Non-pigmented ciliary epithelial cell (primary cell): ENCODE data around the gene PRAMEF6.
"Not testable (repeated sequence)": the region's sequence is repeated elsewhere in the genome, so short reads cannot be mapped to it uniquely, and the experiment has no call there.

Experiments used
- DNase-seq: peaks from one replicate; pipeline ENCODE4 v3.0.0-alpha.2; 2010; ENCODE audit warnings: low read depth

The PRAMEF6 gene

DNA sequence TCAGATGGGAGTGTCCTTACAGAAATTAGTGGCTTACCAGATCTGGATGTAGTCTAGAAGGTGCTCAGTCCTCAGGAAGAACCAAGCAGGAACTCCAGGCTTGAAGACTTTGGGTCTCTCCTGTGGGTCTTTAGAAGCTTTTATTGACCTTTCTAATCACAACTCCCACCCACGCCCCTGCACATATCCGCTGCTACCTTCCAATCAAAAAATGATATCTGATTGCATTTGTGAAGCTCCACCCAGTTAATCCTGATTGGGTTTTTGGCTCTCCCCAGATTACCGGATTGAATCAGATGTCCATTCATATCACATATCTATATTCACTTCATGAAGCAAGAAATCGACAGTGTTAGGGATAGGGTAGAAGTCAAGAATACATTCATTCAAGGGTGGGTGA lies at the start of gene PRAMEF6:
Gene PRAMEF6, minus strand, starts transcription at position 101 of the 400 bp plus-strand sequence. CDS start 5,062 bp downstream, outside the sequence.
- DNase-seq, result not testable (repeated sequence)

DNA sequence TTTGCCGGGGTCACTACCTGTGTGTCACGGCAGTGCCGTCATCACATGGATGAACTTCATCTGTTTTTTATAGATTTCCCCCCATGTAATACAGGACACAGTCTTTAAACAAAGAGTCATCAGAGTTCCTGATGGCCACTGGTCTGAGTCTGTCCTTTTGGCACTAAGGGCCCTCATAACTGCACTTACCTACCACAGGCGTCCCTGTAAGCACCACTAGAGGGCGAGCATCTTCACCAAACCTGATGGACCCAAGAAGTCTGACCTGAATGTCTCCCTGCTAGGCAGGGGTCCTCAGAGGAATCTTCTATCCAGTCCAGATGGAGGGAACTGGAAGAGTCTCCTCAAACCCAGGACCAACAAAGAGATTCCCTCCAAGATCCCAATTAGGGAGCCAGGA lies 23.0 kb downstream of the PRAMEF6 start:
- DNase-seq, result not testable (repeated sequence)

DNA sequence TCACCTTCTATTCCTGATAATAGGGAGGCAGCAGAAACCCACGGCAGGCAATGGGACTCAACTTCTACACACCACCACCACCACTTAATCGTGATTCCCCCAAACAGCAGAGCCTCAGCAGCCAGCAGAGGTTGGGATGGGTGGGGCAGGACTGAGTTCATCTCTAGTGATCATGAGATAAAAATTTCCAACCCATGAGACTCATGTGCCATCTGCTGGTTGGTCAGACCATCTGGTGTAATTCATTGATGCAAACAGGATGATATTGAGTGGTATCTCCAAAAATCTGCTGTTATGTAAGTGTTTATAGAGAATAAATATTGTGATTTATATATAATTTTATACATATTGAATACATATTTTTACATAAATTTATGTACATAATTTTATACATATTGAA lies 25.6 kb downstream of the PRAMEF6 start:
- not testable (repeated sequence) for DNase-seq

DNA sequence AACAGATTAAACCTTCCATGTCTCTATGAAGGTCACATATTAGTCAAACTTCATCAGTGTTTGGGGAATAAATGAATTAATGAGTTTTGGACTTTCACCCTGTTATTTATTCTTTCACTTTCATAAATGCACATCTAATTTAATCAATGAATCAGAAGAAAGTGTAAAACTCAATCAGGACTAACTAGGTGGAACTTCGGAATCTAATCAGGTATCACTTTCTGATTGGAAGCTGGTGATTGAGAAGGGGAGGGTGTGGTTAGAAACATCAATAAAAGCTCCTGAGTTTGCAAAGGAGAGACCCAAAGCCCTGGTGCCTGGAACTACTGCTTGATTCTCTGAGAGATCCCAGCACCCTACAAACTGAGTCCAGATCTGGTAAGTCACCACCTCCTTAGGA lies 31.1 kb downstream of the PRAMEF6 start, which contains the start of gene PRAMEF7:
Gene PRAMEF7, plus strand, starts transcription at position 301 of the 400 bp plus-strand sequence. CDS start 1,083 bp downstream, outside the sequence.
- DNase-seq, result not testable (repeated sequence)

DNA sequence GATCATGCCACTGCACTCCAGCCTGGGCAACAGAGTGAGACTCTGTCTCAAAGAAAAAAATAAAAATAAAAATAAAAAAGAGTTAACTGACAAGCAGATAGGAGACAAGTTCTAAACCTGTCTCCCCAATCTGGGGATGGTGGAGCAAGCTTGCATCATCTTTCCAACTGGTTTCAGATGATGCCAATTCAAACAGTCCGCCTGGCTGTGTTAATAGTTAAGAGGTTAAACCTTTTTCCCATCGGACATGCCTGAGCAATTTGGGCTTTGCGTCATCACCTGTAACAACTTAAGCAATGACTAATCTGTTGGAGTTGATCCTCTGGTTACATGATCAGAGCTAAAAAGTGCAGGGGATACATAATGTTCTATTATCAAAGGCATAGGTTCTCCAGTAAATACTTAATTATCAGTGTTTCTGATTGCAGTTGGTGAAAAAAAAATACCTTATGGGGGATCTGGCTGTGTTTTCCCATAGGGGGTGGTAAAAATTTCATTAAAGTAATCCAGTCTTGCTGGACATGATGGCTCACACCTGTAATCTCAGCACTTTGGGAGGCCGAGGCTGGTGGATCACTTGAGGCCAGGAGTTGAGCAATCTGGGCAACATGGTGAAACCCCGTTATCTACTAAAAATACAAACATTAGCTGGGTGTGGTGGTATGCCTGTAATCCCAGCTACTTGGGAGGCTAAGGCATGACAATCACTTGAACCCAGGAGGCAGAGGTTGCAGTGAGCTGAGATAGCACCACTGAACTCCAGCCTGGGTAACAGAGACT lies 43.4 kb downstream of the PRAMEF6 start:
- not testable (repeated sequence) for DNase-seq

DNA sequence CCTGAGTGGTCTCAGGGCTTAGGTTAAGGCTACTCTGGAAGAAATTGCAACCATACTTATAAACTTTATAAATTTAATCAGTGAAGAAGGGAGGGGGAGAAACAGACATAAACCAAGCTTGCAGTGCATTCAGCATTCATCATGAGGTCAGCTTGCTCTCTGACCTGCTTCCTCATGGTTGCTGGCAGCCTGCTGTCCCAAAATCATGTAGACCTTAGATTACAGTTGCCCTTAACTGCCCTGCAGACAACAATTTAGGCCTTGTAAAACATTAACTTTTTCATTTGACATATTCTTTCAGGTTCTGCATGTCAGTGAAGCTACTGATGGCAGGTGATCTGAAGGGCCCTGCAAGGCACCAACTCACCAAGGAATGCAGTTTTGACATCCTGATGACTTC lies 48.2 kb downstream of the PRAMEF6 start:
- DNase-seq, result not testable (repeated sequence)

DNA sequence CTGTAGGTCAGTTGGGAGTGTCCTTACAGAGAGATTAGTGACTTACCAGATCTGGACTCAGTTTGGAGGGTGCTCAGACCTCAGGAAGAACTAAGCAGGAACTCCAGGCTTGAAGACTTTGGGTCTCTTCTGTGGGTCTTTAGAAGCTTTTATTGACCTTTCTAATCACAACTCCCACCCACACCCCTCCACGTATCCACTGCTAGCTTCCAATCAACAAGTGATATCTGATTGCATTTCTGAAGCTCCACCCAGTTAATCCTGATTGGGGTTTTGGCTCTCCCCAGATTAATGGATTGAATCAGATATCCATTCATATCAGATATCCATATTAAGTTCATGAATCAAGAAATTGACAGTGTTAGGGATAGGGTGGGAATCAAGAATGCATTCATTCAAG lies 49.2 kb downstream of the PRAMEF6 start, which contains the start of gene PRAMEF10:
Gene PRAMEF10, minus strand, starts transcription at position 101 of the 400 bp plus-strand sequence. CDS start 2,423 bp downstream, outside the sequence.
- DNase-seq, result not testable (repeated sequence)
